ENCODE data around the gene ABR. TPM values are rescaled to one million over a fixed set of nuclear protein-coding genes. Genes with fewer than 3 reads are reported as not detected.

The ABR gene
- total and polyA plus RNA-seq, 2 of the 8 experiments (the other 6 are each of a cell fraction or from before 2014, with no cell fraction given), result 44.8 to 47.2 TPM

DNA sequence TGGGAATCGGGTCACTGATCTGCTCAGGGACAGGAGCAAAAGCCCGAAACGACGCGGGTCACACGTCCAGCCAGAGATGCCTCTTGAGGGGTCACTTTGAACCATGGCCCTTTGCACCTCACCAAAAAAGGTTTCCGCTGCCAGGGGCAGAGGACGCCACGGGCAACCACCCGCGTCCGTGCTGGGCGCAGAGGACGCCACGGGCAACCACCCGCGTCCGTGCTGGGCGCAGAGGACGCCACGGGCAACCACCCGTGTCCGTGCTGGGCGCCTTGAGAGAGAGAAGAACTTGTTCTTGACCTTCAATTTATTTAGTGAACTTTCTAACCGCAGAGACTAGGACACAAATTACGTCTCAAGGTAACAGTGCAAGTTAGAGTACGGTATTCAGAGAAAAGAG lies 147.4 kb downstream of the ABR start:
- Histone ChIP-seq H2BK20ac (ENCODE audit: low read length) (no peak overlapping the region), H2AFZ (ENCODE audit: low read length) (no peak overlapping the region), H2BK120ac (replicated peaks; ENCODE audit: low read depth, low read length) (no peak overlapping the region), H4K8ac (ENCODE audit: extremely low read depth, insufficient read depth, low read length) (no peak overlapping the region), H3K4me1 (replicated peaks in 1 of 4; ENCODE audit: control insufficient read depth in 3 of 4, insufficient read depth in 4 of 4, low read length in 3 of 4) (peaks cover 0 to 9% (median 3%) of the 10 kb centered on the region in 4 experiments; a peak in 3 of 7 replicates), H3K4me2 (ENCODE audit: insufficient read depth in 1 of 2, low read depth in 2 of 2, low read length in 2 of 2) (peak overlapping the region; percentile 26 to 73), H3K79me2 (ENCODE audit: control insufficient read depth in 1 of 2, insufficient read depth in 2 of 2, low read length in 2 of 2) (no peaks in the 10 kb centered on the region), H2AK5ac (ENCODE audit: low read depth, low read length) (no peak overlapping the region), H2BK12ac (ENCODE audit: low read depth, low read length) (no peak overlapping the region), H3K9me3 (ENCODE audit: insufficient read depth in 2 of 2, low read depth in 1 of 2, low read length in 1 of 2) (no peaks in the 10 kb centered on the region), H2BK5ac (ENCODE audit: low read depth, low read length) (no peak overlapping the region), H3K27me3 (replicated peaks in 1 of 4; ENCODE audit: control insufficient read depth in 3 of 4, extremely low read depth in 1 of 4, insufficient read depth in 3 of 4, low read length in 3 of 4) (peaks cover 0 to 14% (median 7%) of the 10 kb centered on the region in 4 experiments; a peak in 5 of 7 replicates), H3K56ac (replicated peaks; ENCODE audit: insufficient read length, low read depth, low read length) (peak overlapping the region; percentile 16), H3K23ac (ENCODE audit: insufficient read length) (no peak overlapping the region), H4K20me1 (replicated peaks in 1 of 2; ENCODE audit: control insufficient read depth in 1 of 2, insufficient read depth in 2 of 2, low read length in 2 of 2) (peaks cover 6 to 17% of the 10 kb centered on the region in 2 experiments), H3K9ac (replicated peaks in 1 of 4; ENCODE audit: extremely low read depth in 1 of 4, low read depth in 3 of 4, low read length in 3 of 4) (no peak overlapping the region), H3K79me1 (ENCODE audit: low read depth, low read length) (no peaks in the 10 kb centered on the region), H4K91ac (replicated peaks; ENCODE audit: insufficient read length, low read length) (no peak overlapping the region), H2BK15ac (ENCODE audit: low read length) (no peak overlapping the region), H3K23me2 (ENCODE audit: low read depth, low read length) (peaks cover 7% of the 10 kb centered on the region; the same call in 1 of the 2 replicates), H3K4me3 (ENCODE audit: extremely low read depth in 1 of 4, insufficient read depth in 2 of 4, low read depth in 3 of 4, low read length in 4 of 4) (peak overlapping the region; percentile 30 to 70 (median 36); a peak in 7 of 8 replicates), H3K4ac (replicated peaks; ENCODE audit: insufficient read length, low read depth, low read length) (no peak overlapping the region), H3K14ac (ENCODE audit: insufficient read length) (no peak overlapping the region), H3K18ac (ENCODE audit: extremely low read depth, low read length) (no peak overlapping the region), H4K5ac (ENCODE audit: insufficient read length, low read depth, low read length) (no peak overlapping the region), H3K36me3 (ENCODE audit: control insufficient read depth in 2 of 4, insufficient read depth in 4 of 4, low read length in 3 of 4) (no peaks in the 10 kb centered on the region; a peak in 1 of 8 replicates), H3K27ac (ENCODE audit: low read depth, low read length) (no peak overlapping the region)
- ChIA-PET CTCF (ENCODE audit: partially characterized antibody) (interaction anchor here (1.0 kb wide), 1 partner anchor 51 kb away, joined by 3 read pairs; no protein-coding TSS in a partner anchor), POLR2A (ENCODE audit: partially characterized antibody) (no interaction called here)
- DNase-seq (ENCODE audit: low read depth in 1 of 2, low spot score in 2 of 2) (no peak), FAIRE-seq (no peak)
- WGBS, 2 experiments (ENCODE audit: extremely low coverage in 1 of 2, insufficient coverage in 1 of 2, insufficient read length in 1 of 2, insufficient replicate concordance in 2 of 2, low coverage in 1 of 2, low lambda C conversion rate in 2 of 2, missing lambda C conversion rate in 1 of 2), result 52% methylated on average over 27 of the region's 27 CpGs; no CpG with 5 or more reads in 1 of the 2 experiments
- no peak for TF ChIP-seq EGR1 (IDR thresholded peaks at IDR 0.05; ENCODE audit: borderline replicate concordance, low read depth, low read length)
- no peak for TF ChIP-seq TBP (IDR thresholded peaks at IDR 0.05; ENCODE audit: low read depth, low read length)
- TF ChIP-seq SUZ12 (IDR thresholded peaks at IDR 0.05; ENCODE audit: low read length), result no peak
- TF ChIP-seq BACH1 (IDR thresholded peaks at IDR 0.05; ENCODE audit: low read length), result no peak
- no peak for TF ChIP-seq E2F6 (IDR thresholded peaks at IDR 0.05)
- TF ChIP-seq SRF (IDR thresholded peaks at IDR 0.05; ENCODE audit: low read depth, low read length), result no peak
- TF ChIP-seq TAF1 (IDR thresholded peaks at IDR 0.05; ENCODE audit: low read depth, low read length), result no peak
- TF ChIP-seq BCL11A (IDR thresholded peaks at IDR 0.05; ENCODE audit: low read depth in 2 of 2, low read length in 2 of 2), result no peak
- TF ChIP-seq ATF2 (IDR thresholded peaks at IDR 0.05; ENCODE audit: low read length), result no peak
- no peak for TF ChIP-seq ASH2L (IDR thresholded peaks at IDR 0.05; ENCODE audit: low read length)
- no peak for TF ChIP-seq SIN3A (conservative IDR thresholded peaks at IDR 0.05 in 1 of 2, IDR thresholded peaks at IDR 0.05 in 1 of 2; ENCODE audit: low read depth in 1 of 2, low read length in 2 of 2)
- TF ChIP-seq JUN (IDR thresholded peaks at IDR 0.05; ENCODE audit: low read depth, low read length), result no peak
